HepG2 (cell line): Measurements from ENCODE around the gene POLD3. TPM values are rescaled to one million over a fixed set of nuclear protein-coding genes. Genes with fewer than 3 reads are reported as not detected.

Experiments used
- AKAP8 ChIP-seq: sonication (generic); formaldehyde crosslinking; IDR thresholded peaks from 2 replicates; pipeline ENCODE4 v1.5.1; 2020; ENCODE audit warnings: mild to moderate bottlenecking, missing genetic modification reagents
- CREB3 ChIP-seq: sonication (generic); formaldehyde crosslinking; IDR thresholded peaks from 2 replicates; pipeline ENCODE4 v1.5.0; 2020; ENCODE audit warnings: missing genetic modification reagents
- DNMT3B ChIP-seq: conservative IDR thresholded peaks from 2 replicates; pipeline ENCODE4 v1.6.1; 2016; ENCODE audit warnings: missing biosample characterization, control low read depth
- IKZF4 ChIP-seq: sonication (generic); formaldehyde crosslinking; IDR thresholded peaks from 2 replicates; pipeline ENCODE4 v1.5.1; 2020; ENCODE audit warnings: borderline replicate concordance, mild to moderate bottlenecking, low read depth, missing genetic modification reagents; ENCODE audit errors: not compliant biosample characterization
- MBD4 ChIP-seq: IDR thresholded peaks from 2 replicates; pipeline ENCODE4 v1.6.1; 2012; ENCODE audit warnings: low read length, inconsistent platforms, borderline replicate concordance
- MIER3 ChIP-seq: IDR thresholded peaks from 2 replicates; pipeline ENCODE4 v1.6.1; 2016; ENCODE audit warnings: missing compliant biosample characterization, borderline replicate concordance
- NKX3-1 ChIP-seq: sonication (generic); formaldehyde crosslinking; IDR thresholded peaks from 2 replicates; pipeline ENCODE4 v1.5.0; 2020; ENCODE audit warnings: missing genetic modification reagents
- NR2F6 ChIP-seq, 2 experiments: IDR thresholded peaks; 2 replicates each; pipeline ENCODE4 v1.6.1; 2016; ENCODE audit warnings: antibody characterized with exemption in 1 of 2, mild to moderate bottlenecking in 1 of 2
- PHB2 ChIP-seq: fragments of 450-650 bp; IDR thresholded peaks from 2 replicates; pipeline ENCODE4 v1.6.1; 2018; ENCODE audit not compliant: partially characterized antibody
- PHF5A ChIP-seq: IDR thresholded peaks from one replicate; pipeline ENCODE4 v1.6.1; 2018; ENCODE audit warnings: low read depth, missing genetic modification reagents; ENCODE audit not compliant: unreplicated experiment
- ZBTB7A ChIP-seq: sonication (generic); formaldehyde crosslinking; IDR thresholded peaks from 2 replicates; pipeline ENCODE4 v1.8.0; 2022; ENCODE audit warnings: mild to moderate bottlenecking, missing genetic modification reagents
- ZNF326 ChIP-seq: sonication (generic); formaldehyde crosslinking; IDR thresholded peaks from 2 replicates; pipeline ENCODE4 v1.4.0; 2020; ENCODE audit warnings: missing genetic modification reagents, borderline replicate concordance
- ZNF329 ChIP-seq: sonication (generic); formaldehyde crosslinking; IDR thresholded peaks from 2 replicates; pipeline ENCODE4 v1.9.0; 2021; ENCODE audit warnings: low read depth, mild to moderate bottlenecking, missing genetic modification reagents
- ZNF382 ChIP-seq: sonication (generic); formaldehyde crosslinking; IDR thresholded peaks from 2 replicates; pipeline ENCODE4 v1.5.0; 2020; ENCODE audit warnings: missing genetic modification reagents, mild to moderate bottlenecking, borderline replicate concordance
- ZNF446 ChIP-seq: sonication (generic); formaldehyde crosslinking; IDR thresholded peaks from 2 replicates; pipeline ENCODE4 v1.5.0; 2020; ENCODE audit warnings: mild to moderate bottlenecking, missing genetic modification reagents
- ZNF549 ChIP-seq: sonication (generic); formaldehyde crosslinking; IDR thresholded peaks from 2 replicates; pipeline ENCODE4 v1.5.0; 2020; ENCODE audit warnings: missing genetic modification reagents
- ZNF747 ChIP-seq: sonication (generic); formaldehyde crosslinking; IDR thresholded peaks from 2 replicates; pipeline ENCODE4 v1.8.1; 2023; ENCODE audit warnings: missing genetic modification reagents, mild to moderate bottlenecking, borderline replicate concordance
- ZZZ3 ChIP-seq: sonication (generic); formaldehyde crosslinking; IDR thresholded peaks from 2 replicates; pipeline ENCODE4 v1.4.0; 2020; ENCODE audit warnings: missing genetic modification reagents, mild to moderate bottlenecking, borderline replicate concordance
- polyA plus RNA-seq, 8 experiments: library from polyadenylated mRNA; depleted of rRNA in 3 of 8; stranded (reverse) in 7 of 8; unstranded in 1 of 8; fragments of >200 nt; fragmentation: Illumina TruSeq in 4 of 8; extraction: Trizol in 4 of 8; gene quantifications; 2 replicates each; pipeline versions ENCODE4 v1.2.1 to v1.2.3, GENCODE V29; 2011 to 2016; ENCODE audit warnings: low read depth in 4 of 8, missing spikeins in 1 of 8, mixed read lengths in 1 of 8; ENCODE audit not compliant: insufficient read depth in 1 of 8
- total RNA-seq, 5 experiments: library from RNA; depleted of rRNA; stranded (reverse); fragments of >200 nt; fragmentation: Illumina TruSeq; extraction: Trizol; gene quantifications; 2 replicates each; pipeline ENCODE4 v1.2.3, GENCODE V29; 2016; ENCODE audit warnings: low read depth in 1 of 5
- TF ChIP-seq, protein P1 (sequence below): sonication (generic); formaldehyde crosslinking; IDR thresholded peaks from 2 replicates; pipeline ENCODE4 v1.4.0; 2020; ENCODE audit warnings: mild to moderate bottlenecking, missing genetic modification reagents
- TF ChIP-seq, protein P2 (sequence below): sonication (generic); formaldehyde crosslinking; IDR thresholded peaks from 2 replicates; pipeline ENCODE4 v1.5.1; 2020; ENCODE audit warnings: mild to moderate bottlenecking, missing genetic modification reagents, moderate library complexity
- TF ChIP-seq, protein P3 (sequence below): sonication (generic); formaldehyde crosslinking; IDR thresholded peaks from 2 replicates; pipeline ENCODE4 v1.5.1; 2020; ENCODE audit warnings: missing genetic modification reagents, mild to moderate bottlenecking, borderline replicate concordance

POLD3 gene
- total and polyA plus RNA-seq, 2 of the 13 experiments (the other 11 are each of a cell fraction or from before 2014, with no cell fraction given): 6.3 to 18.9 TPM

- TF ChIP-seq, protein P1, sequence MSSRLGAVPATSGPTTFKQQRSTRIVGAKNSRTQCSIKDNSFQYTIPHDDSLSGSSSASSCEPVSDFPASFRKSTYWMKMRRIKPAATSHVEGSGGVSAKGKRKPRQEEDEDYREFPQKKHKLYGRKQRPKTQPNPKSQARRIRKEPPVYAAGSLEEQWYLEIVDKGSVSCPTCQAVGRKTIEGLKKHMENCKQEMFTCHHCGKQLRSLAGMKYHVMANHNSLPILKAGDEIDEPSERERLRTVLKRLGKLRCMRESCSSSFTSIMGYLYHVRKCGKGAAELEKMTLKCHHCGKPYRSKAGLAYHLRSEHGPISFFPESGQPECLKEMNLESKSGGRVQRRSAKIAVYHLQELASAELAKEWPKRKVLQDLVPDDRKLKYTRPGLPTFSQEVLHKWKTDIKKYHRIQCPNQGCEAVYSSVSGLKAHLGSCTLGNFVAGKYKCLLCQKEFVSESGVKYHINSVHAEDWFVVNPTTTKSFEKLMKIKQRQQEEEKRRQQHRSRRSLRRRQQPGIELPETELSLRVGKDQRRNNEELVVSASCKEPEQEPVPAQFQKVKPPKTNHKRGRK: no peak
- no peak; the same call in 1 of the 2 replicates for TF ChIP-seq ZNF747 (CRISPR knock-in tag)
- TF ChIP-seq ZNF446: no peak
- TF ChIP-seq PHF5A (CRISPR knock-in tag): no peak
- TF ChIP-seq NR2F6 (IDR thresholded peaks at IDR 0.05): peak; percentile 89
- peak; percentile 90 for TF ChIP-seq NR2F6 (CRISPR knock-in tag; IDR thresholded peaks at IDR 0.05)
- TF ChIP-seq ZZZ3 (CRISPR knock-in tag): no peak
- TF ChIP-seq CREB3 (CRISPR knock-in tag): no peak
- TF ChIP-seq MIER3: peak; percentile 80; the same call in 1 of the 2 replicates
- no peak for TF ChIP-seq IKZF4 (CRISPR knock-in tag)
- no peak for TF ChIP-seq ZNF382
- TF ChIP-seq, protein P2, sequence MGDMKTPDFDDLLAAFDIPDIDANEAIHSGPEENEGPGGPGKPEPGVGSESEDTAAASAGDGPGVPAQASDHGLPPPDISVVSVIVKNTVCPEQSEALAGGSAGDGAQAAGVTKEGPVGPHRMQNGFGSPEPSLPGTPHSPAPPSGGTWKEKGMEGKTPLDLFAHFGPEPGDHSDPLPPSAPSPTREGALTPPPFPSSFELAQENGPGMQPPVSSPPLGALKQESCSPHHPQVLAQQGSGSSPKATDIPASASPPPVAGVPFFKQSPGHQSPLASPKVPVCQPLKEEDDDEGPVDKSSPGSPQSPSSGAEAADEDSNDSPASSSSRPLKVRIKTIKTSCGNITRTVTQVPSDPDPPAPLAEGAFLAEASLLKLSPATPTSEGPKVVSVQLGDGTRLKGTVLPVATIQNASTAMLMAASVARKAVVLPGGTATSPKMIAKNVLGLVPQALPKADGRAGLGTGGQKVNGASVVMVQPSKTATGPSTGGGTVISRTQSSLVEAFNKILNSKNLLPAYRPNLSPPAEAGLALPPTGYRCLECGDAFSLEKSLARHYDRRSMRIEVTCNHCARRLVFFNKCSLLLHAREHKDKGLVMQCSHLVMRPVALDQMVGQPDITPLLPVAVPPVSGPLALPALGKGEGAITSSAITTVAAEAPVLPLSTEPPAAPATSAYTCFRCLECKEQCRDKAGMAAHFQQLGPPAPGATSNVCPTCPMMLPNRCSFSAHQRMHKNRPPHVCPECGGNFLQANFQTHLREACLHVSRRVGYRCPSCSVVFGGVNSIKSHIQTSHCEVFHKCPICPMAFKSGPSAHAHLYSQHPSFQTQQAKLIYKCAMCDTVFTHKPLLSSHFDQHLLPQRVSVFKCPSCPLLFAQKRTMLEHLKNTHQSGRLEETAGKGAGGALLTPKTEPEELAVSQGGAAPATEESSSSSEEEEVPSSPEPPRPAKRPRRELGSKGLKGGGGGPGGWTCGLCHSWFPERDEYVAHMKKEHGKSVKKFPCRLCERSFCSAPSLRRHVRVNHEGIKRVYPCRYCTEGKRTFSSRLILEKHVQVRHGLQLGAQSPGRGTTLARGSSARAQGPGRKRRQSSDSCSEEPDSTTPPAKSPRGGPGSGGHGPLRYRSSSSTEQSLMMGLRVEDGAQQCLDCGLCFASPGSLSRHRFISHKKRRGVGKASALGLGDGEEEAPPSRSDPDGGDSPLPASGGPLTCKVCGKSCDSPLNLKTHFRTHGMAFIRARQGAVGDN (CRISPR knock-in tag): peak; percentile 85
- no peak for TF ChIP-seq PHB2
- TF ChIP-seq, protein P3, sequence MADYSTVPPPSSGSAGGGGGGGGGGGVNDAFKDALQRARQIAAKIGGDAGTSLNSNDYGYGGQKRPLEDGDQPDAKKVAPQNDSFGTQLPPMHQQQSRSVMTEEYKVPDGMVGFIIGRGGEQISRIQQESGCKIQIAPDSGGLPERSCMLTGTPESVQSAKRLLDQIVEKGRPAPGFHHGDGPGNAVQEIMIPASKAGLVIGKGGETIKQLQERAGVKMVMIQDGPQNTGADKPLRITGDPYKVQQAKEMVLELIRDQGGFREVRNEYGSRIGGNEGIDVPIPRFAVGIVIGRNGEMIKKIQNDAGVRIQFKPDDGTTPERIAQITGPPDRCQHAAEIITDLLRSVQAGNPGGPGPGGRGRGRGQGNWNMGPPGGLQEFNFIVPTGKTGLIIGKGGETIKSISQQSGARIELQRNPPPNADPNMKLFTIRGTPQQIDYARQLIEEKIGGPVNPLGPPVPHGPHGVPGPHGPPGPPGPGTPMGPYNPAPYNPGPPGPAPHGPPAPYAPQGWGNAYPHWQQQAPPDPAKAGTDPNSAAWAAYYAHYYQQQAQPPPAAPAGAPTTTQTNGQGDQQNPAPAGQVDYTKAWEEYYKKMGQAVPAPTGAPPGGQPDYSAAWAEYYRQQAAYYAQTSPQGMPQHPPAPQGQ (CRISPR knock-in tag): no peak
- no peak for TF ChIP-seq ZNF549 (CRISPR knock-in tag)
- no peak for TF ChIP-seq ZNF326 (CRISPR knock-in tag)
- TF ChIP-seq AKAP8 (CRISPR knock-in tag): no peak
- no peak for TF ChIP-seq ZNF329 (CRISPR knock-in tag)
- TF ChIP-seq MBD4: no peak
- TF ChIP-seq DNMT3B (CRISPR knock-in tag): no peak
- TF ChIP-seq ZBTB7A (CRISPR knock-in tag): no peak
- TF ChIP-seq NKX3-1 (CRISPR knock-in tag): no peak
Observed at GRCh38 chr11:74592441-74593362, at the start of gene POLD3 (continued).
